HG03460 (cell line): ENCODE measurements around the gene MVK.

ENCODE experiments used
- ATAC-seq: cut with Tn5 transposase; IDR thresholded peaks from one replicate; pipeline ENCODE4 v1.9.1; 2021; ENCODE audit not compliant: unreplicated experiment

Gene MVK

GRCh38 chr12:109605599-109606228, 32.1 kb downstream of the MVK start:
- ATAC-seq = no peak

DNA sequence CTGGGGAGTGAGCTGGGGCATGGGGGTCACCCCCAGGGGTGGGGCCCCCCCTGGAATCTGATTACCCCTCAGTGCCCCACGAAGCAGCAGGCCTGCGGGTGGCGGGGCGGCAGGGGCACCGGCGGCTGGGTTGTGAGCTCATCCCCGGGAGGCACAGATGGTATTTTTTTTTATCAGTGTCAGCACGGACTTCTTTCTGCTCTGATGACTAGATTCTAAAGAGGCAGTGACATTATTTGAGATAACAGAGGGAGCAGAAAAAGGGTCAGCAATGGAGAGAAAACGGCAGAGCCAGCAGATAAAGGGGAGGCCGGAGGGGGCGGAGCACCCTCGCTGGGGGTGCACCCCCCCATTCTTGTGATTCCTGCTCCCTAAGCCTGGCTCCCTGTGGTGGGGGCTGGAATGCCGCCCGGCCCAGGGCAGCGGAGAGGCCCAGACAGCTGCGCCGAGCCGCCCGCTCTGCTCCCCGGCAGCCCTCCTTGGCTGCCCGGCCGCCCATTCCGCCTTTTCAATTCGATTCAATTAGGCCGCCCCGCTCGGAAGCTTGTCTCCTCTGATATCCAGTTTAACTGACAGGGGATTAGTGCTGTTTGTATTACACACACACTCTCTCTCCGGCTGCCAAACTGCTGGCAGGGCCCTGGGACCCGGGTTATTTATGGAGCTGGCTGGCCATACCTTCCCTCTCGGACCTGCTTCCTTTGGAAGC, 32.9 kb downstream of the MVK start:
- no peak for ATAC-seq

- no peak for ATAC-seq
Measured at GRCh38 chr12:109607618-109608017, 34.0 kb downstream of the MVK start.

DNA sequence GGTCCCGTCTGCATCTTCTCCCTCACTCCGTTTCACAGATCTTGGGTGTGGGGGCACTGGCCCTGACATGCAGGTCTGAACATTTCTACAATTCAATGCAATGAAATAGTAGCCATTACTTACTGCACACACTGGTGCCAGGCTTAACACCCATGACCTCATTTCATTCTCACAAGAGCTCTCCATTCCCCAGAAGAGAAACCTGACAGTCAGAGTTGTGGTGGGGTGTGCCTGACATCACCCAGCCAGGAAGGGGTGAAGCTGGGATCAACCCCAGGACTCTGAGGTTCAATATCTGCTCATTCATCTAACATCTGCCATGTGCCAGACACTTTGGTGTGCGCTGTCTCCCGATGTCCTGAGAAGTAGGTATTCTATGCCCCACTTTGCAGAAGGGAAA, 34.7 kb downstream of the MVK start:
- ATAC-seq = no peak

- no peak for ATAC-seq
Measured at GRCh38 chr12:109608793-109609192, 35.2 kb downstream of the MVK start.

- ATAC-seq = no peak
Measured at GRCh38 chr12:109609342-109609741, 35.7 kb downstream of the MVK start.

- ATAC-seq = no peak
Measured at GRCh38 chr12:109610523-109610922, 36.9 kb downstream of the MVK start.

GRCh38 chr12:109611223-109611622, 37.6 kb downstream of the MVK start:
- no peak for ATAC-seq

- no peak for ATAC-seq
Measured at GRCh38 chr12:109612003-109612402, 38.4 kb downstream of the MVK start.

GRCh38 chr12:109612975-109613502, 39.4 kb downstream of the MVK start:
- no peak for ATAC-seq

DNA sequence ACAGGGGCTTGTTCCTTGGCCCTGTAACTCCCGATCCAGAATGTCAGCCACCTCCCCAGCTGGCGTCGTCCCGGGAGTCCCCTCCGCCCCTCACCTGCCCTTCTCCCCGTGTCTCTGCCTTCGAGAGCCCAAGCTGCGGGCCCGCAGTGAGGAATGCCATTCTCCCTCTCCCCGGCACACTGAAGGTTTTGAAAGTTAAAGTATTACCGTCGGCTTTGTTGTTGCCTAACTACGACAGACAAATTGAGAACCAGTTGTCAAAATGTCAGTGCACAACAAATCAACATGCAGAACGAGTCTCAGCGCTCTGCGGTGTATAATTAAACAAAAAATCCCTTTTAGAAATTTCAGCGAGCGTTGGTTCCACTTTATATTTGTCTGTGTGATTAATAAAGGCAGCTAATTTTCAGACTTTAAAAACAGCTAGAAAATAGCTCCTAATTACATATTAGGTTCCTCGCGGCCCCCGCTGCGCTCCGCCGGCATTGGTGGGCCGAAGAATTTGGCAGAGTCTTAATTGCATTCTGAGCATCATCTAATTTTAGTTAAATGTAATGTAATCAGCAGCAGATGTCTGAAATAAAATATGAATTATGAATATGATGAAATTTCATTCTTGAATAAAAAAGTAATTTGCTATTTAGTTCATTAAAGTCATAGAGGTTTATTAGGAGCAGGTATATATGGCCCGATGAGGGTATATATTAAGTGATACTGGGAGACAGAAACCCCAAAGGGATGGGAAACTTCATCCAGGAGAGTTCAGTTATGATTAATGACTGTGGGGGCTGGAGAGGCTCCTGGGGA, 40.3 kb downstream of the MVK start:
- ATAC-seq = no peak

GRCh38 chr12:109615556-109616229, 42.1 kb downstream of the MVK start:
- no peak for ATAC-seq

- no peak for ATAC-seq
Measured at GRCh38 chr12:109617491-109617890, 43.9 kb downstream of the MVK start.

DNA sequence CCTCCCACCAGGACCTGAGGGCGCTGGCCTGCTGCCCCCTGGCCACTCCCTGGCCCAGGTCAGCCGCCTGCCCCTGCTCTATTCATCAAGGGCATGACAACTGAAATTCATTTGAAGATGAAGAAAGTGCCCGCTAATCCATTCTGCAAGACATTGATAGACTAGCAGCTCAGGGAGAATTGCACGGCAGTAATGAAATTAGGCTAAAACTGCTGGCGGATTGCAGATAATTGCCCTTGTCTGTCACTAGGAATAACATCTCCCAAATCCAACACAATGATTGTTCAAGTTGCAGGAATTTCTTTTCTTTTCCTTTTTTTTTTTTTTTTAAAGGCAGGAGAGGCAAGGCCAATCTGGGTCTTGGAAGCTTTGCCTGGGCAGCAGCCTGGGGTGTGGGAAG, 44.5 kb downstream of the MVK start:
- ATAC-seq = no peak

- ATAC-seq = no peak
Measured at GRCh38 chr12:109619002-109619604, 45.5 kb downstream of the MVK start.

DNA sequence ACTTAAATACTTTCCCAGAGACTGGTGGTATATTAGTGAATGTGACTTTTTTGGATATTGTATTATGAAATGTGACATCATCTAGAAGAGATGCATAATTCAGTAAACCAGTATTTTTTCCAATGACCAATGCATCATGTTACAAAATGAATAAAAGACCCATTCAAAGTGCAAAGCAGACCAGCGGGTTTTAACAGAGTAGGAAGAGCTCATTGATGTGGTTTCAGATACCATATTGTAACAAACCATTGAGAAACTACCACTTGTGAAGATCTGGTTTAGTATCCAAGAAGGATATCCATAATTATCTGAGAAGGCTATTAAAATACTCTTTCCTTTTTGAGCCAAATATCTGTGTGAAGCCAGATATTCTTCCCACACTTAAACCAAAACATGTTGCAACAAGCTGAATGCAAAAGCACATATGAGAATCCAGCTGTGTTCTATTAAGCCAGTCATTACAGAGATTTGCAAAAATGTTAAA, 47.7 kb downstream of the MVK start:
- ATAC-seq = no peak

- no peak for ATAC-seq
Measured at GRCh38 chr12:109621901-109622364, 48.3 kb downstream of the MVK start.

- ATAC-seq = no peak
Measured at GRCh38 chr12:109624467-109624866, 50.9 kb downstream of the MVK start.

- no peak for ATAC-seq
Measured at GRCh38 chr12:109625131-109625559, 51.6 kb downstream of the MVK start.

GRCh38 chr12:109625749-109626377, 52.3 kb downstream of the MVK start:
- ATAC-seq = no peak
